Suprapubic skin (tissue), 3 donors: ENCODE results near the gene ARMC10.

Experiments used
- CTCF ChIP-seq, 2 donors: fragments of 200-600 bp in 1 of 2; fragments of 450-650 bp in 1 of 2; sonication (generic) in 1 of 2; IDR thresholded peaks; one replicate each; pipeline ENCODE4 v1.5.1; 2016 to 2019; ENCODE audit warnings: antibody characterized with exemption in 2 of 2, mild to moderate bottlenecking in 1 of 2, moderate library complexity in 1 of 2
- POLR2A ChIP-seq, 2 donors: fragments of 450-650 bp; IDR thresholded peaks; one replicate each; pipeline ENCODE4 v1.6.1; 2017; ENCODE audit warnings: antibody characterized with exemption in 2 of 2, mild to moderate bottlenecking in 2 of 2, moderate library complexity in 2 of 2

- TF ChIP-seq POLR2A (IDR thresholded peaks at IDR 0.05), result no peak
- TF ChIP-seq CTCF (IDR thresholded peaks at IDR 0.05), result no peak
Observed at GRCh38 chr7:103121641-103122040, 46.7 kb downstream of the ARMC10 start.
